GM23248 (cell line): ENCODE data around the gene RABEP2.

Experiments
- EZH2 ChIP-seq: fragments of 200-600 bp; sonication (generic); IDR thresholded peaks from 2 replicates; pipeline ENCODE4 v1.6.1; 2018; ENCODE audit warnings: antibody characterized with exemption, mild to moderate bottlenecking; ENCODE audit not compliant: insufficient read depth, poor library complexity, severe bottlenecking
- EZH2phosphoT487 ChIP-seq: fragments of 200-600 bp; sonication (generic); IDR thresholded peaks from 2 replicates; pipeline ENCODE4 v1.6.1; 2018; ENCODE audit warnings: antibody characterized with exemption, moderate library complexity, mild to moderate bottlenecking, low read depth; ENCODE audit not compliant: insufficient read depth

DNA sequence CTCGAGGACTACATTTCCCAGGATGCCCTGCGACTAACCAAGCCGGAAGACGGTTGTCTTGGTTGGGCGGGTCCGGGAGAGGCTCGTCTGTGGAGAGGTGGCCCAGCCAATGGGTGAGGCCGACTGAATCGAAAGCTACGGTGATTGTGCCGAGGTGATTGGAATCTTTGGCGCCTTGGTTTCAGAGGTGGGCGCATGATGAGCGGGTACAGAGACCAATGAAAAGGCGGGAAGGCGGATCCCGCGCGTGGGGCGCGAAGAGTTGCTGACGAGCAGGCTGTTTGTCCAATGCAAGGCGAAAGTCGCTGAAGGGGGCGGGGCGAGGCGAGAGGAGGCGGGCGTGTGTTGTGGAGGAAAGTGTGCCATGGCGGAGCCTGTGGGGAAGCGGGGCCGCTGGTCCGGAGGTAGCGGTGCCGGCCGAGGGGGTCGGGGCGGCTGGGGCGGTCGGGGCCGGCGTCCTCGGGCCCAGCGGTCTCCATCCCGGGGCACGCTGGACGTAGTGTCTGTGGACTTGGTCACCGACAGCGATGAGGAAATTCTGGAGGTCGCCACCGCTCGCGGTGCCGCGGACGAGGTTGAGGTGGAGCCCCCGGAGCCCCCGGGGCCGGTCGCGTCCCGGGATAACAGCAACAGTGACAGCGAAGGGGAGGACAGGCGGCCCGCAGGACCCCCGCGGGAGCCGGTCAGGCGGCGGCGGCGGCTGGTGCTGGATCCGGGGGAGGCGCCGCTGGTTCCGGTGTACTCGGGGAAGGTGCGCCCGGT is 25.8 kb upstream of the RABEP2 start, which contains the start of gene NFATC2IP:
- TF ChIP-seq EZH2 (no peak), EZH2phosphoT487 (no peak)
